ENCODE data around the gene UBR3. TPM values are rescaled to one million over a fixed set of nuclear protein-coding genes. Genes with fewer than 3 reads are reported as not detected.
A peak's percentile ranks its signal among the peaks of the same experiment; 100 is the strongest.
"Not testable (repeated sequence)": the region's sequence is repeated elsewhere in the genome, so short reads cannot be mapped to it uniquely, and the experiment has no call there.

The UBR3 gene
- total RNA-seq, 1 experiment from 2014 or later, result 15.3 TPM

DNA sequence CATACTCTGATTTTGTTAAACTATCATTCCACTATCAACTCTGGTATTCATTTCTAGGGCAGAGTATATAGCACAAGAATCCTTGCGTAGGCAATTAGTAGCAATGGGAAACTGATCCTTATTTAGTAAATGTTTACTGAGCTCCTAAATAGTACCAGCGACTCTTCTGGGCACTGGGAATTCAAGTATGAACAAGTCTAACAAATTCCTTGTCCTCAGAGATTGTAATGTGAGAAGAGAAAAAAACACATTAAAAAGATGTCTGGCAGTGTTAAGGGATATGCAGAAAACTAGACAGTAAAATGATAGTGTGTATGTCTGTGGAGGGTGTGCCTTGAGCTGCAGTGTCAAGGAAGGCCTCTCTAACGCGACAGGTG lies 3.3 kb upstream of the UBR3 start:
- no peak for DNase-seq (ENCODE audit: low read depth)

GRCh38 chr2:169824373-169825333 lies 2.6 kb upstream of the UBR3 start, which contains the start of gene METTL5:
Gene METTL5, minus strand, starts transcription at chr2:169824905. Its CDS starts 308 bp downstream, at chr2:169824597.
- peak; percentile 71 for DNase-seq (ENCODE audit: low read depth)

- peak; percentile 70 for DNase-seq (ENCODE audit: low read depth)
Measured at GRCh38 chr2:169828141-169828811, 1.0 kb downstream of the UBR3 start.

DNA sequence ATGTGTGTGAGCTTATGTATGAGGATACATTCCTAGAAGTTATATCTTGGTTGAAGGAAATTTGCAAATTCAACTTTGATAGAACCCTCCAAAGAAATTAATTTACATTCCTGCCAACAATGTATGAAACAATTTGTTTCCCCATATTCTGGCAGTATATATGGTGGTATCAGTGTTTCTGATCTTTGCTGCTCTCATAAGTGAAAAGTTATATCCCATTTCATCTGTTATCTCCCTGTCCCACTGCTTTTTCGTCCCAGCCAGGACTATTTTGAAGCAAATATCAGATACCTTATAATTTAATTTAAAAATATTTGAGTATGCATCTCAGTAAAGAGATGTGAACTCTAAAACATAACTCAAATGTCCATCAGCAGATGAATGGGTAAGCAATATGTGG lies 7.1 kb downstream of the UBR3 start:
- no peak for DNase-seq (ENCODE audit: low read depth)

DNA sequence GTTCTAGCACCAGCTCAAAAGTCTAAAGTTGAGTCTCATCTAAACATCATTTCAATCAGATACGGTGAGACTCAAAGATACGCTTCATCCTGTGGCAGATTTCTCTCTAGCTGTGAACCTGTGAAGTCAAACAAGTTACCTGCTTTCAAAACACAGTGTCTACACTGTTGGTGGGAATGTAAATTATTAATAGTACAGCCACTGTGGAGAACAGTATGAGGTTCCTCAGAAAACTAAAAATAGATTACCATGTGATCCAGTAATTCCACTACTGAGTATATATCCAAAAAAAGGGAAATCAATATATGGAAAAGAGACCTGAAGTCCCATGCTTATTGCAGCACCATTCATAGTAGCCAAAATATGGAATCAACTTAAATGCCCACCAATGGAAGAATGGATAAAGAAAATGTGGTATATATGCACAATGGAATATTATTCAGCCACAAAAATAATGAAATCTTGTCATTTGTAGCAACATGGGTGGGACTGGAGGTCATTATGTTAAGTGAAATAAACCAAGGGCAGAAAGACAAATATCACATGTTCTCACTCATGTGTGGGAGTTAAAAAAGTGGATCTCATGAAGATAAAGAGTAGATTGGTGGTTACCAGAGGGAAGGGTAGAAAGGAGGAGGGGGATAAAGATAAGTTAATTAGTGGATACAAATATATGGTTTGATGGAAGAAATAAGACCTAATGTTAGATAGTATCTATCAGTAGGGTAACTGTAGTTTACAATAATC lies 11.7 kb downstream of the UBR3 start:
- no peak for DNase-seq (ENCODE audit: low read depth)

DNA sequence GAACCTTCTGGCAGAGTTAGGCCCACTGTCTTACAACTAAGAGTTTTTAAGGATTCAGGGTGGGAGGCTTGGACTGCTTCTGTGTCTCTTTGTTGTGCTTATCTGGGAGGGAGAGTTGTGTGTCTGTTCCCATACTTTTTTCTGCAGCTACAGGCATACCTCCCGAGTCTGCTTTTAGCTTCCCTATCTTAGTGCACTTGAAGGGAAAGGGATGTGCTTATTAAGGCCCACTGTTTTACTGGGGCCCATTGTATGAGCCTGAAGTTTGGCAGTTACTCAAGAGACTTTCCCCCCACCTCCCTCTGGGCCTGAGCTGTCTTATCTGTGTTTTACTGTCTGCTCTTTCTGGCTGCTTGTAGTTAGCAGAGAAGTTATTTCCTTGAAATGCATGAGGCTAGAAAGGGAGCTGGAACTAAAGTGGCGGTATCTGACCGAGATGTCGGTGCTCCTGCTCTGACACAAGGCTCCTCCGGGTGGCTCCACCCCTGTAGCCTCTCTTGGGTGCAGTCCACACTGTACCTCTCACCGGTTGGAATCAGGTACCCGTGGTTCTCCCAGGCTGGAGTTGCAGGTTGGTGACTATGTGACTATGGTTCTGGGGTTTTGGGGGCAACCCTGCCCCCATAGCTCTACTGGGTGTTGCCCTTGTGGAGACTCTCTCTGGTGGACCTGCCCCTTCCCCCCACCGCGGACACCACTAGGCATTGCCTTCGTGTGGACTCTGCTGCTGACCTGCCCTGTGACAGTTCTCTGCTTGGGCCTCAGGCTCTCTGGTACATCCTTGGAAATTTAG lies 12.9 kb downstream of the UBR3 start:
- DNase-seq (ENCODE audit: low read depth), result no peak

- DNase-seq (ENCODE audit: low read depth), result no peak
Measured at GRCh38 chr2:169840747-169841142, 13.5 kb downstream of the UBR3 start.

DNA sequence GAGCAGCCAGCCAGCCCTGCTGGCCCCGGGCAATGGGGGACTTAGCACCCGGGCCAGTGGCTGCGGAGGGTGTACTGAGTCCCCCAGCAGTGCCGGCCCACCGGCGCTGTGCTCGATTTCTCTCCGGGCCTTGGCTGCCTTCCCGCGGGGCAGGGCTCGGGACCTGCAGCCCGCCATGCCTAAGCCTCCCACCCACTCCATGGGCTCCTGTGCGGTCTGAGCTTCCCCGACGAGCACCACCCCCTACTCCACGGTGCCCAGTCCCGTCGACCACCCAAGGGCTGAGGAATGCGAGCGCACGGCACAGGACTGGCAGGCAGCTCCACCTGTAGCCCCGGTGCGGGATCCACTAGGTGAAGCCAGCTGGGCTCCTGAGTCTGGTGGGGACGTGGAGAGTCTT lies 14.4 kb downstream of the UBR3 start:
- DNase-seq (ENCODE audit: low read depth), result not testable (repeated sequence)

- DNase-seq (ENCODE audit: low read depth), result no peak
Measured at GRCh38 chr2:169845016-169845415, 17.8 kb downstream of the UBR3 start.

- DNase-seq (ENCODE audit: low read depth), result not testable (repeated sequence)
Measured at GRCh38 chr2:169848959-169849693, 21.9 kb downstream of the UBR3 start.

DNA sequence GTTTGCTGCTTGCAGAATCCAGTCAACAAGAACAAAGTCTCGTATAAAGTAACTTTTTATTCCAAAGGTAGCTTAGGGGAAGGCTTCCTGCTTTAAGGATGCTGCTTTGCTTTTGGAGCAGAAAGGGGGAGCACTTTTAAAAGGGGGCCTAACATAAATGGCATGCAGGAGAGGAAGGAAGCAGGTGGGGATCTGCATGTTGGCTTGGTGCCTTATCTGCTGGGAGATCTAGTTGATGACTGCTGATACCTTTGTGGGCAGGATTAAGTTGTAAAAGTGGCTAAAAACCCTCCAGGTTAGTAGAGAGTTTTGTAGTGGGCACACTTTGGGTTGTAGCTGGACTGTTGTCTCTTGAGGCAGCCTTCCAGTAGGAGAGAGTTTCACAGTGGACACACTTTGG lies 22.5 kb downstream of the UBR3 start:
- DNase-seq (ENCODE audit: low read depth), result no peak

DNA sequence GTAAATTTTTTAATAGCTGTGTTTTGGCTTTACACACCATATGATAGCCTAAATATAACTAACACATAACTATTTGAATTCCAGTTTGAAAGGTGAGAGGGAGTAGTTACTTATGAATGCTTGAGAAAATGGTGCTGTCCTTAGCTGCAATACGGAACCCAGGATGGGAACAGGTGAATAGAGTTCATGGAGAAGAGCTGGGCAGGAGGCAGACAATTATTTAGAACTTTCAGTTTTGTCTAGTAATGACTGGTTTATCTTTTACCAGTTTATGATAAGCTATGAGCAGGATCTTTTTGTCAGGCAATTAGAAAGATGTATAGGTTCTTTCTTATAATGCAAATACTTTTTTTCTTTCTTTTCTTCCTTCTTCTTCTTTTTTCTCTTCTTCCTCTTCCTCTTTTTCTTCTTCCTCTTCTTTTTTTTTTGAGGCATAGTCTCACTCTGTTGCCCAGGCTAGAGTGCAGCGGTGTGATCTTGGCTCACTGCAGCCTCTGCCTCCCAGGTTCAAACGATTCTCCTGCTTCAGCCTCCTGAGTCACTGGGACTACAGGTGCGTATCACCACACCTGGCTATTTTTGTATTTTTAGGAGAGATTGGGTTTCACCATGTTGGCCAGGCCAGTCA lies 25.9 kb downstream of the UBR3 start:
- DNase-seq (ENCODE audit: low read depth), result no peak

DNA sequence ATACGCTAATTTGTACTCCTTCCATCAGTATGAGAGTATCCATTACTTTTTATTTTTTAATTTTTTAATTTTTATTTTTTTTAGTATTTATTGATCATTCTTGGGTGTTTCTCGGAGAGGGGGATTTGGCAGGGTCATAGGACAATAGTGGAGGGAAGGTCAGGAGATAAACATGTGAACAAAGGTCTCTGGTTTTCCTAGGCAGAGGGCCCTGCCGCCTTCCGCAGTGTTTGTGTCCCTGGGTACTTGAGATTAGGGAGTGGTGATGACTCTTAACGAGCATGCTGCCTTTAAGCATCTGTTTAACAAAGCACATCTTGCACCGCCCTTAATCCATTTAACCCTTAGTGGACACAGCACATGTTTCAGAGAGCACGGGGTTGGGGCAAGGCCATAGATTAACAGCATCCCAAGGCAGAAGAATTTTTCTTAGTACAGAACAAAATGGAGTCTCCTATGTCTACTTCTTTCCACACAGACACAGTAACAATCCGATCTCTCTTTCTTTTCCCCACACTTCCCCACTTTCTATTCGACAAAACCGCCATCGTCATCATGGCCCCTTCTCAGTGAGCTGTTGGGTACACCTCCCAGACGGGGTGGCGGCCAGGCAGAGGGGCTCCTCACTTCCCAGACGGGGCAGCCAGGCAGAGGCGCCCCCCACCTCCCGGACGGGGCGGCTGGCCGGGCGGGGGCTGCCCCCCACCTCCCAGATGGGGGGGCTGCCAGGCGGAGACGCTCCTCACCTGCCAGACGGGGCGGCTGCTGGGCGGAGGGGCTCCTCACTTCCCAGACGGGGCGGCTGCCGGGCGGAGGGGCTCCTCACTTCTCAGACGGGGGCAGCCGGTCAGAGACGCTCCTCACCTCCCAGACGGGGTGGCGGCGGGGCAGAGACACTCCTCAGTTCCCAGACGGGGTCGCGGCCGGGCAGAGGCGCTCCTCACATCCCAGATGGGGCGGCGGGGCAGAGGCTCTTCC lies 28.3 kb downstream of the UBR3 start:
- DNase-seq (ENCODE audit: low read depth), result not testable (repeated sequence)

- DNase-seq (ENCODE audit: low read depth), result no peak
Measured at GRCh38 chr2:169859423-169859822, 32.2 kb downstream of the UBR3 start.

- no peak for DNase-seq (ENCODE audit: low read depth)
Measured at GRCh38 chr2:169860149-169860548, 32.9 kb downstream of the UBR3 start.

DNA sequence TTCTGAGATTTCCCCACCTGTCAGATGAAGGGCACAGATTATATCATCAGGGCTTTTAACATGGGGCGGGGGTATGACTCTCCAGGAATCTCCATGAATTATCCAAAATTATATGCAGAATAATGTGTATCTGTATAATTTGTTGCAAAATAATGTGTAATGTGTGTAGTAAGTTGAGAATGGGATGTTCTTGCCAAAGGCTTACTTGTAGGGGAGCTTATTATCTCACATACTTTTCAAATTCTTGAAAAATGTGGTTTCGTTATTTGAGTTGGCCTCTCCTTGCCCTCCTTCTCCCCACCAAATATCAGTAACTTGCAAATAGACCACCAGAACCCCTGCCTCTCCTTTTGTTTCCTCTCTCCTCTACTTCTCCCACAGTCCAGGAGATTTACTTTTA lies 35.6 kb downstream of the UBR3 start:
- no peak for DNase-seq (ENCODE audit: low read depth)

DNA sequence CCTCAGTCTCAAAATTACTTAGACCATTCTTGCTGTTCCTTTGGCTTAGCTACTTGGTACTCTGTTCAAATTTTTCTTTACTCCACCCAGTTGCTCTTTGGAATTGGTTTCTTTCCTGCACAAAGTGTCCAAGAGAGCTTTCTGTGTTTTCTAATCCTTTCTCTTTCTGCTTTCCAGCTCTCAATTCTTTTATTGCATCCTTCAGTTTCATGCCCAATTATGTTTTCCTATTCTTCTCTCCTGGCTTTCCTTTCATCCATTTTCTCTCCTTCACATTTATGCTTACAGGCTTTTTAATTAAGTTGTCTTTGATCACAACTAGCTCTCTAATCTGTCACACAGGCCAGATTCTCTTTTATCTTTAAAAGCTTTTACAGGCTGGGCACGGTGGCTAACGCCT lies 38.2 kb downstream of the UBR3 start:
- DNase-seq (ENCODE audit: low read depth), result no peak

DNA sequence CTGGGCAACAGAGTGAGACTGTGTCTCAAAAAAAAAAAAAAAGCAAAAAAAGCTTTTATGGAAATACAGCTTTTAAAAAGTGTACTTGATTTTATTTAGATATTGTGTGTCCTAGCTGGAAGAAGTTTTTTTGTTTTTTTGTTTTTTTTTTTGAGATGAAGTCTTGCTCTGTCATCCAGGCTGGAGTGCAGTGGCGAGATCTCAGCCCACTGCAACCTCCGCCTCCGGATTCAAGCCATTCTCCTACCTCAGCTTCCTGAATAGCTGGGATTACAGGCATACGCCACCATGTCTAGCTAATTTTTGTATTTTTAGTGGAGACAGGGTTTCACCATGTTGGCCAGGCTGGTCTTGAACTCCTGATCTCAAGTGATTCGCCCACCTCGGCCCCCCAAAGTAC lies 39.0 kb downstream of the UBR3 start:
- DNase-seq (ENCODE audit: low read depth), result not testable (repeated sequence)

DNA sequence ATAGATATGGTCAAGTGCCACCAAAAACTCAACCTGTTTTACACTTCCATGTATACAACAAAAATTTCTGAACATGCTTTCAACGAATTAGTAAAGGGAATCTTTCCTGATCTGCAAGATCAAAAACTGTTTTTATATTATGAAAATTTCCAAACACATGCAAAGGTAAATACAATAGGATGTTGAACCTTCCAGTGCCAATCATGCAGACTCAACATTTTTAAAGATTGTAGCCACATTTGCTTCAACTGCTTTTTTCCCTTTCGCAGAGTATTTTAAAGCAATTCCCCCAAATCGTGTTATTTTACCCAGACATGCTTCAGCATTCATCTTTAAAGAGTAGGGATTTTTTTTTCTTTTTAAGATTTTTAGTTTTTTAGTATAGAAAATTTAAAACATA lies 40.3 kb downstream of the UBR3 start:
- DNase-seq (ENCODE audit: low read depth), result no peak
